SK-N-SH treated with all-trans-retinoic acid at 6 μM for 48 hours (cell line): Measurements from ENCODE around the gene STARD13.

Experiments
- ATAC-seq: fragments of 200-7000 bp; cut with Tn5 transposase; 3 replicates; pipeline ENCODE4 v1.9.1; 2020; ENCODE audit warnings: mild to moderate bottlenecking, moderate library complexity
- ARNTL ChIP-seq: fragments of 450-650 bp; formaldehyde crosslinking; IDR thresholded peaks from 2 replicates; pipeline ENCODE4 v1.5.0; 2020; ENCODE audit warnings: low read depth, mild to moderate bottlenecking, moderate library complexity, borderline replicate concordance
- BACH2 ChIP-seq: fragments of 250-450 bp; sonication (Bioruptor Pico); IDR thresholded peaks from 2 replicates; pipeline ENCODE4 v1.9.0; 2021; ENCODE audit warnings: mild to moderate bottlenecking, borderline replicate concordance
- CSDC2 ChIP-seq: fragments of 250-450 bp; sonication (Bioruptor Pico); IDR thresholded peaks from 2 replicates; pipeline ENCODE4 v1.5.0; 2020; ENCODE audit warnings: mild to moderate bottlenecking, moderate library complexity
- GLIS3 ChIP-seq: fragments of 250-450 bp; sonication (Bioruptor Pico); IDR thresholded peaks from 2 replicates; pipeline ENCODE4 v1.5.0; 2020; ENCODE audit warnings: mild to moderate bottlenecking, moderate library complexity
- ISL1 ChIP-seq: fragments of 250-450 bp; sonication (Bioruptor Pico); IDR thresholded peaks from 2 replicates; pipeline ENCODE4 v2.1.2; 2022; ENCODE audit warnings: mild to moderate bottlenecking, moderate library complexity
- OSR1 ChIP-seq: fragments of 250-450 bp; sonication (Bioruptor Pico); IDR thresholded peaks from 2 replicates; pipeline ENCODE4 v1.8.0; 2022; ENCODE audit warnings: moderate library complexity, mild to moderate bottlenecking, inconsistent platforms
- PATZ1 ChIP-seq: fragments of 250-450 bp; sonication (Bioruptor Pico); IDR thresholded peaks from 2 replicates; pipeline ENCODE4 v1.8.0; 2020; ENCODE audit warnings: mild to moderate bottlenecking, moderate library complexity, borderline replicate concordance
- PPARA ChIP-seq: fragments of 250-450 bp; sonication (Bioruptor Pico); IDR thresholded peaks from 2 replicates; pipeline ENCODE4 v1.5.0; 2020; ENCODE audit warnings: mild to moderate bottlenecking, borderline replicate concordance
- SNAI2 ChIP-seq: fragments of 250-450 bp; sonication (Bioruptor Pico); IDR thresholded peaks from 2 replicates; pipeline ENCODE4 v1.5.0; 2020; ENCODE audit warnings: mild to moderate bottlenecking, moderate library complexity
- TCF4 ChIP-seq: fragments of 250-450 bp; sonication (Bioruptor Pico); IDR thresholded peaks from 2 replicates; pipeline ENCODE4 v1.8.0; 2021; ENCODE audit warnings: mild to moderate bottlenecking, moderate library complexity, borderline replicate concordance
- TOX ChIP-seq: fragments of 250-450 bp; sonication (Bioruptor Pico); IDR thresholded peaks from 2 replicates; pipeline ENCODE4 v1.8.0; 2021; ENCODE audit warnings: mild to moderate bottlenecking, moderate library complexity, borderline replicate concordance
- ZC3H10 ChIP-seq: fragments of 250-450 bp; sonication (Bioruptor Pico); IDR thresholded peaks from 2 replicates; pipeline ENCODE4 v1.5.1; 2021; ENCODE audit warnings: mild to moderate bottlenecking, moderate library complexity
- ZFP3 ChIP-seq: fragments of 250-450 bp; sonication (Bioruptor Pico); IDR thresholded peaks from 2 replicates; pipeline ENCODE4 v1.5.0; 2020; ENCODE audit warnings: mild to moderate bottlenecking, moderate library complexity
- ZFP30 ChIP-seq: fragments of 450-650 bp; formaldehyde crosslinking; IDR thresholded peaks from 2 replicates; pipeline ENCODE4 v1.5.0; 2022; ENCODE audit warnings: mild to moderate bottlenecking, moderate library complexity
- ZNF565 ChIP-seq: fragments of 450-650 bp; formaldehyde crosslinking; conservative IDR thresholded peaks from 2 replicates; pipeline ENCODE4 v1.5.0; 2020; ENCODE audit warnings: low read depth, mild to moderate bottlenecking, moderate library complexity
- ZNF70 ChIP-seq: fragments of 450-650 bp; formaldehyde crosslinking; IDR thresholded peaks from 2 replicates; pipeline ENCODE4 v1.5.0; 2020; ENCODE audit warnings: mild to moderate bottlenecking, moderate library complexity
- TF ChIP-seq, protein P1 (sequence below): fragments of 250-450 bp; sonication (Bioruptor Pico); IDR thresholded peaks from 2 replicates; pipeline ENCODE4 v1.8.0; 2021; ENCODE audit warnings: low read depth, mild to moderate bottlenecking, moderate library complexity, borderline replicate concordance
- TF ChIP-seq, protein P2 (sequence below): fragments of 250-450 bp; sonication (Bioruptor Pico); IDR thresholded peaks from 2 replicates; pipeline ENCODE4 v1.5.0; 2020; ENCODE audit warnings: mild to moderate bottlenecking, moderate library complexity
- TF ChIP-seq, protein P3 (sequence below): fragments of 250-450 bp; sonication (Bioruptor Pico); IDR thresholded peaks from 2 replicates; pipeline ENCODE4 v1.5.1; 2020; ENCODE audit warnings: low read depth, mild to moderate bottlenecking, moderate library complexity

Gene STARD13

GRCh38 chr13:33197541-33197971 is 88.0 kb downstream of the STARD13 start:
- no peak for ATAC-seq
- TF ChIP-seq ZFP3 (CRISPR knock-in tag) (no peak), PATZ1 (CRISPR knock-in tag) (no peak), ISL1 (CRISPR knock-in tag) (no peak), OSR1 (no peak)
- TF ChIP-seq, protein P1, sequence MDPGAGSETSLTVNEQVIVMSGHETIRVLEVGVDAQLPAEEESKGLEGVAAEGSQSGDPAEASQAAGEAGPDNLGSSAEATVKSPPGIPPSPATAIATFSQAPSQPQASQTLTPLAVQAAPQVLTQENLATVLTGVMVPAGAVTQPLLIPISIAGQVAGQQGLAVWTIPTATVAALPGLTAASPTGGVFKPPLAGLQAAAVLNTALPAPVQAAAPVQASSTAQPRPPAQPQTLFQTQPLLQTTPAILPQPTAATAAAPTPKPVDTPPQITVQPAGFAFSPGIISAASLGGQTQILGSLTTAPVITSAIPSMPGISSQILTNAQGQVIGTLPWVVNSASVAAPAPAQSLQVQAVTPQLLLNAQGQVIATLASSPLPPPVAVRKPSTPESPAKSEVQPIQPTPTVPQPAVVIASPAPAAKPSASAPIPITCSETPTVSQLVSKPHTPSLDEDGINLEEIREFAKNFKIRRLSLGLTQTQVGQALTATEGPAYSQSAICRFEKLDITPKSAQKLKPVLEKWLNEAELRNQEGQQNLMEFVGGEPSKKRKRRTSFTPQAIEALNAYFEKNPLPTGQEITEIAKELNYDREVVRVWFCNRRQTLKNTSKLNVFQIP (CRISPR knock-in tag), result no peak
- TF ChIP-seq, protein P2, sequence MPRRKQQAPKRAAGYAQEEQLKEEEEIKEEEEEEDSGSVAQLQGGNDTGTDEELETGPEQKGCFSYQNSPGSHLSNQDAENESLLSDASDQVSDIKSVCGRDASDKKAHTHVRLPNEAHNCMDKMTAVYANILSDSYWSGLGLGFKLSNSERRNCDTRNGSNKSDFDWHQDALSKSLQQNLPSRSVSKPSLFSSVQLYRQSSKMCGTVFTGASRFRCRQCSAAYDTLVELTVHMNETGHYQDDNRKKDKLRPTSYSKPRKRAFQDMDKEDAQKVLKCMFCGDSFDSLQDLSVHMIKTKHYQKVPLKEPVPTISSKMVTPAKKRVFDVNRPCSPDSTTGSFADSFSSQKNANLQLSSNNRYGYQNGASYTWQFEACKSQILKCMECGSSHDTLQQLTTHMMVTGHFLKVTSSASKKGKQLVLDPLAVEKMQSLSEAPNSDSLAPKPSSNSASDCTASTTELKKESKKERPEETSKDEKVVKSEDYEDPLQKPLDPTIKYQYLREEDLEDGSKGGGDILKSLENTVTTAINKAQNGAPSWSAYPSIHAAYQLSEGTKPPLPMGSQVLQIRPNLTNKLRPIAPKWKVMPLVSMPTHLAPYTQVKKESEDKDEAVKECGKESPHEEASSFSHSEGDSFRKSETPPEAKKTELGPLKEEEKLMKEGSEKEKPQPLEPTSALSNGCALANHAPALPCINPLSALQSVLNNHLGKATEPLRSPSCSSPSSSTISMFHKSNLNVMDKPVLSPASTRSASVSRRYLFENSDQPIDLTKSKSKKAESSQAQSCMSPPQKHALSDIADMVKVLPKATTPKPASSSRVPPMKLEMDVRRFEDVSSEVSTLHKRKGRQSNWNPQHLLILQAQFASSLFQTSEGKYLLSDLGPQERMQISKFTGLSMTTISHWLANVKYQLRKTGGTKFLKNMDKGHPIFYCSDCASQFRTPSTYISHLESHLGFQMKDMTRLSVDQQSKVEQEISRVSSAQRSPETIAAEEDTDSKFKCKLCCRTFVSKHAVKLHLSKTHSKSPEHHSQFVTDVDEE (CRISPR knock-in tag), result no peak

- ATAC-seq, result no peak
- no peak for TF ChIP-seq ZNF565 (CRISPR knock-in tag)
- TF ChIP-seq ZFP30 (CRISPR knock-in tag), result no peak
- TF ChIP-seq ARNTL, result no peak
These were observed 88.8 kb downstream of the STARD13 start for GRCh38 chr13:33196767-33197166.

DNA sequence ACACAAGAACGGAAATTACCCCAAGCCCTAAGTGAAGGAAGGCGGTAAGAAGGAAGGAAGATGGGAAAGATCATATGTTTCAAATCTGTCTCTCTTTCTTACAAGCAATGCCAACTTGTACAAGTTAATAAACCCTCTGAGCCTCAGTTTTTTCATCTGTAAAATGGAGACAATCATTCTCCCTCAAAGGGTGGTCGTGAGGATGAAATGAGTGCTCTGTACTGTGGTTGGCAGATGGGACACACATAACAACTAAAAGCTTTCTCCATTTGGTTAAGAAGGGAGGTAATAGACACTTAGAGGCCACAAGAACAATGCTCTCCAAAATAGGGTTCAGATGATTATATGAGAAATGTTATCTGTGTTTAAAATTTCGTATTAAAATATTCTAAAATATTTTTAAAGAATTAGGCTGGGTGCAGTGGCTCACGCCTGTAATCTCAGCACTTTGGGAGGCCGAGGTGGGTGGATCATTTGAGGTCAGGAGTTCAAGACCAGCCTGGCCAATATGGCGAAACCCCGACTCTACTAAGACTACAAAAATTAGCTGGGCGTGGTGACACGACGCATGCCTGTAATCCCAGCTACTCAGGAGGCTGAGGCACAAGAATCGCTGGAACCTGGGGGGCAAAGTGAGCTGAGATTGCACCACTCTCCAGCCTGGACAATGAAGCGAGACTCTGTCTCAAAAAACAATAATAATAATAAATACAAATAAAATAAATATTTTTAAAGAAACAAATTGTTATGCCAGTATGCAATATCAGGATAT is 89.7 kb downstream of the STARD13 start:
- no peak for TF ChIP-seq CSDC2
- TF ChIP-seq TOX (CRISPR knock-in tag), result no peak
- TF ChIP-seq, protein P1 (CRISPR knock-in tag), result no peak
- TF ChIP-seq, protein P2 (CRISPR knock-in tag), result no peak
- TF ChIP-seq ZFP30 (CRISPR knock-in tag), result no peak
- no peak for TF ChIP-seq ZNF565 (CRISPR knock-in tag)
- no peak for ATAC-seq

GRCh38 chr13:33194820-33195692 is 90.5 kb downstream of the STARD13 start:
- peak; percentile 60 for ATAC-seq
- TF ChIP-seq TOX (CRISPR knock-in tag) (0 out of 2 replicates have a peak, but pooled peaks have one; percentile 12), GLIS3 (no peak), ZC3H10 (0 out of 2 replicates have a peak, but pooled peaks have one; percentile 49), ZNF565 (CRISPR knock-in tag) (no peak), ISL1 (CRISPR knock-in tag) (peak; percentile 75), PPARA (no peak), OSR1 (no peak), SNAI2 (CRISPR knock-in tag) (no peak), TCF4 (CRISPR knock-in tag) (no peak), ZNF70 (CRISPR knock-in tag) (no peak), BACH2 (CRISPR knock-in tag) (no peak)
- TF ChIP-seq, protein P3, sequence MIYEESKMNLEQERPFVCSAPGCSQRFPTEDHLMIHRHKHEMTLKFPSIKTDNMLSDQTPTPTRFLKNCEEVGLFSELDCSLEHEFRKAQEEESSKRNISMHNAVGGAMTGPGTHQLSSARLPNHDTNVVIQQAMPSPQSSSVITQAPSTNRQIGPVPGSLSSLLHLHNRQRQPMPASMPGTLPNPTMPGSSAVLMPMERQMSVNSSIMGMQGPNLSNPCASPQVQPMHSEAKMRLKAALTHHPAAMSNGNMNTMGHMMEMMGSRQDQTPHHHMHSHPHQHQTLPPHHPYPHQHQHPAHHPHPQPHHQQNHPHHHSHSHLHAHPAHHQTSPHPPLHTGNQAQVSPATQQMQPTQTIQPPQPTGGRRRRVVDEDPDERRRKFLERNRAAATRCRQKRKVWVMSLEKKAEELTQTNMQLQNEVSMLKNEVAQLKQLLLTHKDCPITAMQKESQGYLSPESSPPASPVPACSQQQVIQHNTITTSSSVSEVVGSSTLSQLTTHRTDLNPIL (CRISPR knock-in tag), result no peak
